22Rv1 (cell line): ENCODE measurements around the gene EGLN3.

Source experiments
- CTCF ChIP-seq: fragments of 450-650 bp; IDR thresholded peaks from 2 replicates; pipeline ENCODE4 v1.5.1; 2017; ENCODE audit warnings: mild to moderate bottlenecking
- ZFX ChIP-seq: fragments of 450-650 bp; IDR thresholded peaks from 2 replicates; pipeline ENCODE4 v1.6.1; 2017; ENCODE audit warnings: antibody characterized with exemption, borderline replicate concordance

GRCh38 chr14:33928895-33929294 is 22.0 kb downstream of the EGLN3 start:
- TF ChIP-seq CTCF (no peak), ZFX (no peak)
